MM.1S (cell line): ENCODE measurements around the gene KCND2.

Experiments used
- CTCF ChIP-seq: fragments of 300-600 bp; sonication (generic); IDR thresholded peaks from 2 replicates; pipeline ENCODE4 v1.5.1; 2016; ENCODE audit warnings: antibody characterized with exemption, low read length, mixed read lengths
- EZH2 ChIP-seq: fragments of 300-600 bp; sonication (generic); optimal IDR thresholded peaks from 2 replicates; pipeline ENCODE3; 2017; ENCODE audit warnings: low read depth, mild to moderate bottlenecking, antibody characterized with exemption, low read length, mixed read lengths
- EZH2phosphoT487 ChIP-seq: fragments of 300-600 bp; sonication (generic); IDR thresholded peaks from 2 replicates; pipeline ENCODE4 v1.6.1; 2018; ENCODE audit warnings: antibody characterized with exemption, low read length

GRCh38 chr7:120735791-120736190, 462.8 kb downstream of the KCND2 start:
- no peak for TF ChIP-seq CTCF
- TF ChIP-seq EZH2, result no peak
- no peak for TF ChIP-seq EZH2phosphoT487
